ENCODE results near the gene RPAP2.
"Not testable (repeated sequence)": the region's sequence is repeated elsewhere in the genome, so short reads cannot be mapped to it uniquely, and the experiment has no call there.

Gene RPAP2

DNA sequence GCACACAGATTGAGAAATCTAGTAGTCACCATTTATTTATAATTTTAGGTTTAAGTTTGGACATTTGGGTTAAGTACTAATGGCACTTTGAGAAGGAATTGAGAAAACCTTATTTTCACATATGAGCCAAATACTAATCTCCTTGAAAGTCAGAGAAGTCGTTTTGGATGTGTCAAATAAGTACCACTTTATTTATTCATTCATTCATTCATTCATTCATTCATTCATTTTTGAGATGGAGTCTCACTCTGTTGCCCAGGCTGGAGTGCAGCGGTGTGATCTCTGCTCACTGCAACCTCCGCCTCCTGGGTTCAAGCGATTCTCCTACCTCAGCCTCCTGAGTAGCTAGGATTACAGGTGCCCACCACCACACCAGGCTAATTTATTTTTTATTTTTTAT is 79.1 kb downstream of the RPAP2 start:
- not testable (repeated sequence) for DNase-seq

DNA sequence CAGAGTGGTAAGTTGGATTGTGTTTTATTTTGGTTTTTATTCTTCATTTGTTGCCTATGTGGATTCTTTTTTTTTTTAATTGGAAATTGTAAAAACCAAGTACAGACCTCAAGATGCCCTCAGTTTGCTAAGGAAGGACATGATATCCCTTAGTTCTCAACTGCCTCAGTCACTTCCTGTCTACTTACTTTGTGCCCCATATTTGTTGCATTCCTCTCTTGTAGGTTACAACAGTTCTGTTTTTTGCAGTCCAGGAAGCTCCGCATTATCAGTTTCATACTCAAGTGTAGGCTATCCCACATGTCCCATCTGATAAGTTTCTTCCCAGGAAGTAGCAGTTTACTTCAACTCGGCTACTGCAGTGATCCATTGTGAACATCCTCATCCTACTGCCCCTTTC is 82.0 kb downstream of the RPAP2 start:
- DNase-seq = no peak

- DNase-seq = not testable (repeated sequence)
Measured at GRCh38 chr1:92393966-92394365, 95.1 kb downstream of the RPAP2 start.

DNA sequence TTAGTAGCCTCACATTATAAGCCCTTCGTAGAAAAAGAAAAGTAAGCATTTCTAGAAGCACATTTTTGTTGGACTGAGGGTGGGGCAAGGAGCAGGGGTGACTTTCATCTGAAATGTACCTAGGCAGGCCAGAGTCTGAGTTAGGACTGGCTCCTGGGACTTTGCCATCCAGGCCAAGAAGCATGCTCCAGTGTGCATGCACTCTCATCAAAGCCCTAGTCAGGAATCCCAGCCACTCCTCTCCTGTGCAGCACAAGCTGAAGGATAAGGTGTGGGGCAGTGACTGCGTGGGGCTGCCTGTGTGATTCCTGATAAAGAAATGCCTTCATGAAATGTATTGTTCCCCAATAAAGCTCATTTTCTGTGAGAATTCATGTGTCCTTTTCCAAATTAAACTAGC is 99.7 kb downstream of the RPAP2 start:
- DNase-seq = no peak

DNA sequence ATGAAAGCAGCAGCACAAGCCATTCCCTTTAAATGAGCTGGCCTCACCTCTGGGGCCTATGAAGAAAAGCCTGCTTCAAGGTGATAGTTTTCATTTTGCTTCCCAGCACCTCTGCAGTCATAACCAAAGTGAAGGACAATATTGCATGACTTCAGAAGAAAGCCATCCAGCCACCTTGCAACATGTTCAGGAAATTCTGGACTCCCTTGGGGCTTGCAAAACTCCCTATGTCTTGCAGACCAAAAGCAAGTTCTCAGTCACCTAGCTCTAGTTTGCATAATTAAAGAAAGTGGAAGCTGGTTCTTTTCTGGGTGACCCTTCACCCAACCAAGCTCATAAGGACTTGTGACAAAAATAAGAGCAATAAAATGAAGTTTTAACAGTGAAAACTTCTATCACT is 100.2 kb downstream of the RPAP2 start:
- DNase-seq = no peak

DNA sequence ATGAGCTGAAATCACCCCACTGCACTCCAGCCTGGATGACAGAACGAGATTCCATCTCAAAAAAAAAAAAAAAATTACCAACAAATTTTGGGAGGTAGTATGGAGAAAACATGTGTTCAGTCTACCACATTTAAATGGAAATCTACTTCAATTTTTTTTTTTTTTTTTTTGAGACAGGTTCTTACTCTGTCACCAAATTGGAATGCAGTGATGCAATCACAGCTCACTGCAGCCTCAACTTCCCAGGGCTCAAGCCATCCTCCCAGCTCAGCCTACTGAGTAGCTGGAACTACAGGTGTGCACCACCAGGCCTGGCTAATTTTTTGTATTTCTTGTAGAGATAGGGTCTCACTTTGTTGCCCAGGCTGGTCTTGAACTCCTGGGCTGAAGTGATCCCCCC is 105.8 kb downstream of the RPAP2 start:
- no peak for DNase-seq

GRCh38 chr1:92408825-92409224 is 110.0 kb downstream of the RPAP2 start:
- no peak for DNase-seq

- no peak for DNase-seq
Measured at GRCh38 chr1:92409946-92410549, 111.2 kb downstream of the RPAP2 start.

- no peak for DNase-seq
Measured at GRCh38 chr1:92410706-92411105, 111.8 kb downstream of the RPAP2 start.

- no peak for DNase-seq
Measured at GRCh38 chr1:92411511-92411910, 112.7 kb downstream of the RPAP2 start.

DNA sequence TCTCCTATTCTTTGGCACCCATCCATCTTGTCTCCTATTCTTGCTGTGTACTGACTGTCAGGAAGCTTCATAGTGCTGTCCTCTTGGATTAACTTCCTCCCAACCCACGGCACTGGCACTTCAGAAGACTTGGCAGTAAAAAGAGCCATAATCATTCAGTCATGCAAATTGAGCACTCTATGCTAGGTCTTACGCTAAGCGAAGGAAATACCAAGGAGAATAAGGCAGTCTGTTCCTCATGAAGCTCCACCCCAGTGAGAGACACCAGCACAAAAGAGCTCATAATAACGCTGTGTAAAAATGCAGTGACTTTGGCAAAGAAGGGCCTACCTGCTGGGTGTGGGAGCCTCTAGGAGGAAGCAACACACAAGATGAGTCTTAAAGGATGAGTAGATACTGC is 120.8 kb downstream of the RPAP2 start:
- DNase-seq = no peak

GRCh38 chr1:92424381-92424780 is 125.5 kb downstream of the RPAP2 start:
- DNase-seq = no peak

DNA sequence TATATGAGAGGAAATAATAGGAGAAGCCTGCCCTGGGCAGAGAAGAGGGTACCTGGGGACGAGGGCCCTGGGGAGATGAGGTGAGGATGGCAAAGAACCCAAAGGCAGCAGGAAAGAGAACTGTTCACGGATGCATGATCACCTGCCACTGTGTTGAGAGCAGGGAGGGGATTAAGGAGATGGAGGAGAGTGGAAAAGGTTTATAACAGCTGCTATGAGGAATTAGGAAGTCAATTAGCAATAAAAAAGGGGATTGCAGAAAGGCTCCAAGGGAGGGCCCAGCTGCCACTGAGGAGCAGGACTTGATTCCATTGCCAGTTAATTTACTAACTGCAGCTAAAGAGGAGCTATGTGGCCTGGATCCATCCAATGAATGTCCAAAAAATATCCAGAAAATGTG is 126.8 kb downstream of the RPAP2 start:
- DNase-seq = no peak

DNA sequence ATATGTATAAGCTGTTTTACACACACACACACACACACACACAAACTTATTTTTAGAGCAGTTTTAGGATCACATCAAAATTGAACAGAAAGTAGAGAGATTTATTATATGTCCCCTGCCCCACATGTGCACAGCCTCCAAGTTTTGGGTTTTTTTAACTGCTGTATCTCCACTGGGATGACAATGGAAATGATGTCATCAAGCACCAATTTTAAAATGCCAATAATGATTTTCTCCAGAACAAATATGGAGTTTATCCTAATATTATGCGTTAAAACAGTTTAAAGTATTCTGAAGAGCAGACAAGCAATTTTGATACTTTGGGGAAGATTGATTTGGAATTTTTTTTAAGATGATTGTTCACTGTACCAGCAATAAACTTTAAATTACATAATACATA is 131.2 kb downstream of the RPAP2 start:
- DNase-seq = no peak

- not testable (repeated sequence) for DNase-seq
Measured at GRCh38 chr1:92434572-92434971, 135.7 kb downstream of the RPAP2 start.

- DNase-seq = no peak
Measured at GRCh38 chr1:92439291-92439690, 140.4 kb downstream of the RPAP2 start.

- no peak for DNase-seq
Measured at GRCh38 chr1:92441316-92441696, 142.4 kb downstream of the RPAP2 start.

- DNase-seq = peak; percentile 84
Measured at GRCh38 chr1:92441697-92442342, 143.0 kb downstream of the RPAP2 start.

DNA sequence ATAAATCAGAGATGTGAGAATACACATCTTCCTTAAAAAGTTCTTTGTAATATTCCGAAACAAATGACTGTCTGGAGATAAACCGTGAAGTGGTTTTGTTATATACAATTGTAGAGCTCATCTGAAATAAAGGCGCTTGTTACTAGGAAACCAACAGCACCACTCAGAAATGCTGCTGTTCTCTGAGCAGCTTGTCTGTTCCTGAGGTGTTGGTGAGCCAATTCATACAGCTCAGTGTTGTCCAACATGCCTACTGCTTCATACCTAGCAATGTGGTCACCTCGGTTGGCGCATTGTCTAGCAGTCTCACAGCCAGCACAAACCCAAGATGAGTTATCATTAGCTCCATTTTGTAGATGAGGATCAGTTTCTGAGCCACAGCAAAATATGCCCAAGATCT is 143.5 kb downstream of the RPAP2 start:
- DNase-seq = peak; percentile 47

GRCh38 chr1:92443893-92444292 is 145.0 kb downstream of the RPAP2 start:
- no peak for DNase-seq

GRCh38 chr1:92444351-92444750 is 145.5 kb downstream of the RPAP2 start:
- no peak for DNase-seq

GRCh38 chr1:92445865-92446264 is 147.0 kb downstream of the RPAP2 start:
- DNase-seq = no peak

- DNase-seq = no peak
Measured at GRCh38 chr1:92446546-92446945, 147.7 kb downstream of the RPAP2 start.

DNA sequence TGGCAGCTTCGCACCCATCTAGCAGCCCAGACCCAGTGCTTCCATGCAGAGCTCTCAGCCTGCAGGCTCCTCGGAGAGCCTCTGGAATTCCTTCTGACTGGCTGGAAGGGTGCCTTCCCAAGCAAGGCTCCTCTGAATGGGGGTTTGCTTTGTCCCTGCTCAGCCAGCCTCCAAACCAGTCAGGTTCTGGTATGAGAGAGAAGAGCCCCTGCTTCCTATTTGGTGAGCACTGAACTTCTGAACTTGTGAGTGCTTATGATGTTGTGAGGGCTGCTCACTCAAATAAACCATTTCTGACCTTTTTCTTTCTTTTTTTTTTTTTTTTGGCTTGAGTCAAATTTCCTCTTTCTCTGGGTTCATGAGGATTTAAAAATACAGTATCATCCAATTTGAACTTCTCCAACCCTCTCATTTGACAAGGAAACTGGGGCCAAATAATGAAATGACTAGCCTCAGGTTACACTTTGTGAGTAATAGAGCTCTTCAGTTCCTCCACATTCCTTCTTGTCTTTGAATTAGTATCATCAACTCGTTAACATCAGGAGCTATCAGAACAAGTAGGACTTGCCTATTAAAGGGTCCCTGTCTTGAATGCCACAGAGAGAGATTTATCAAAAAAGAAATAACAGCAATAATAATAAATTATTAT is 148.3 kb downstream of the RPAP2 start:
- no peak for DNase-seq

DNA sequence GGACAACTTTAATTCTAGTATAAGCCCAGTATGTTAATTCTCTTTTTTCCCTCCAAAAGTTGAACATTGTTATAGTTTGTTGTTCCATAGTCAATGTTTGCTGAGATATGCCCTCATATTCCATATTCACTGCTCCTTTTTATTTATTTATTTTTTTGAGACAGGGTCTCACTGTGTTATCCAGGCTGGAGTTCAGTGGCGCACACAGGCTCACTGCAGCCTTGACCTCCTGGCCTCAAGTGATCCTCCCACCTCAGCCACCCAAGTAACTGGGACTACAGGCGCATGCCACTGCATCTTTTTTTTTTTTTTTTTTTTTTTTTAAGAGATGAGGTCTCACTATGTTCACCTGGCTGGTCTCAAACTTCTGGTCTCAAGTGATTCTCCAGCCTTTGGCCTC is 149.1 kb downstream of the RPAP2 start:
- DNase-seq = no peak

Data from COR-L47 (cell line).